EH (cell line): ENCODE measurements around the gene CCDC182.
A peak's percentile ranks its signal among the peaks of the same experiment; 100 is the strongest.

Experiments used
- DNase-seq: peaks from one replicate; pipeline ENCODE4 v3.0.0-alpha.2; 2015; ENCODE audit warnings: low read depth

Gene CCDC182

GRCh38 chr17:57726838-57727237, 18.3 kb downstream of the CCDC182 start:
- DNase-seq: no peak

- no peak for DNase-seq
Measured at GRCh38 chr17:57726213-57726790, 18.8 kb downstream of the CCDC182 start.

- no peak for DNase-seq
Measured at GRCh38 chr17:57724729-57725125, 20.4 kb downstream of the CCDC182 start.

GRCh38 chr17:57724026-57724728, 20.9 kb downstream of the CCDC182 start:
- DNase-seq: no peak

- DNase-seq: no peak
Measured at GRCh38 chr17:57723427-57724025, 21.6 kb downstream of the CCDC182 start.

GRCh38 chr17:57722704-57723043, 22.4 kb downstream of the CCDC182 start:
- no peak for DNase-seq

GRCh38 chr17:57721967-57722703, 23.0 kb downstream of the CCDC182 start:
- DNase-seq: no peak

GRCh38 chr17:57720386-57721035, 24.6 kb downstream of the CCDC182 start:
- no peak for DNase-seq

- no peak for DNase-seq
Measured at GRCh38 chr17:57718878-57719277, 26.2 kb downstream of the CCDC182 start.

GRCh38 chr17:57715981-57716380, 29.1 kb downstream of the CCDC182 start:
- no peak for DNase-seq

GRCh38 chr17:57714665-57715180, 30.4 kb downstream of the CCDC182 start:
- DNase-seq: peak; percentile 36

- DNase-seq: no peak
Measured at GRCh38 chr17:57713140-57713539, 32.0 kb downstream of the CCDC182 start.

GRCh38 chr17:57708410-57708809, 36.7 kb downstream of the CCDC182 start:
- DNase-seq: no peak

- DNase-seq: peak; percentile 9
Measured at GRCh38 chr17:57707892-57708291, 37.2 kb downstream of the CCDC182 start.

- no peak for DNase-seq
Measured at GRCh38 chr17:57706761-57707160, 38.3 kb downstream of the CCDC182 start.

GRCh38 chr17:57705921-57706695, 39.0 kb downstream of the CCDC182 start:
- DNase-seq: no peak

- DNase-seq: no peak
Measured at GRCh38 chr17:57704448-57704847, 40.7 kb downstream of the CCDC182 start.

GRCh38 chr17:57703273-57703672, 41.8 kb downstream of the CCDC182 start:
- no peak for DNase-seq

GRCh38 chr17:57701124-57701523, 44.0 kb downstream of the CCDC182 start:
- DNase-seq: no peak

GRCh38 chr17:57699751-57700219, 45.3 kb downstream of the CCDC182 start:
- DNase-seq: no peak
